ENCODE measurements around the gene FADS6.

Gene FADS6

GRCh38 chr17:74831444-74832146 lies 61.8 kb downstream of the FADS6 start:
- Mint-ChIP-seq H3K36me3 (ENCODE audit: low read depth) (peaks cover 2% of the 10 kb centered on the region), H3K9me3 (no peaks in the 10 kb centered on the region), H3K4me3 (no peak overlapping the region), H3K4me1 (ENCODE audit: low read depth) (no peaks in the 10 kb centered on the region), H3K27ac (no peak overlapping the region), H3K27me3 (ENCODE audit: low read depth) (no peaks in the 10 kb centered on the region)

GRCh38 chr17:74830861-74831260 lies 62.6 kb downstream of the FADS6 start:
- Mint-ChIP-seq H3K36me3 (ENCODE audit: low read depth) (no peaks in the 10 kb centered on the region), H3K4me1 (ENCODE audit: low read depth) (no peaks in the 10 kb centered on the region), H3K9me3 (no peaks in the 10 kb centered on the region), H3K27ac (no peak overlapping the region), H3K27me3 (ENCODE audit: low read depth) (no peaks in the 10 kb centered on the region), H3K4me3 (no peak overlapping the region)

GRCh38 chr17:74827800-74828199 lies 65.6 kb downstream of the FADS6 start:
- no peaks in the 10 kb centered on the region for H3K36me3 Mint-ChIP-seq (ENCODE audit: low read depth)
- no peaks in the 10 kb centered on the region for H3K27me3 Mint-ChIP-seq (ENCODE audit: low read depth)

More at GRCh38 chr17:74827800-74828199, 65.6 kb downstream of the FADS6 start:
- Mint-ChIP-seq H3K4me1 (ENCODE audit: low read depth) (no peaks in the 10 kb centered on the region), H3K27ac (no peak overlapping the region), H3K9me3 (no peaks in the 10 kb centered on the region), H3K4me3 (no peak overlapping the region)

Measured in T-helper 1 cell treated with Interleukin-12 subunit alpha and Interleukin-12 subunit beta and Interleukin-4 antibody, amounts not matched to agents 30 μg/mL and 1 μg/mL, for 36 hours (primary cell).